DMS114 treated with DMSO at 0.1 percent for 48 hours (cell line): ENCODE measurements around the gene CCDC102B.
"Not testable (repeated sequence)": the region's sequence is repeated elsewhere in the genome, so short reads cannot be mapped to it uniquely, and the experiment has no call there.

ENCODE experiments used
- DNase-seq: peaks from one replicate; lab custom pipeline; 2025; ENCODE audit not compliant: unreplicated experiment; lab: John Stamatoyannopoulos, UW

CCDC102B gene

GRCh38 chr18:68965817-68966216 lies 167.9 kb downstream of the CCDC102B start:
- no peak for DNase-seq

- no peak for DNase-seq
Measured at GRCh38 chr18:68969027-68969426, 171.1 kb downstream of the CCDC102B start.

GRCh38 chr18:68972176-68972575 lies 174.3 kb downstream of the CCDC102B start:
- DNase-seq = no peak

- no peak for DNase-seq
Measured at GRCh38 chr18:68979737-68980136, 181.9 kb downstream of the CCDC102B start.

GRCh38 chr18:68983126-68983525 lies 185.2 kb downstream of the CCDC102B start:
- DNase-seq = no peak

GRCh38 chr18:68984342-68984741 lies 186.5 kb downstream of the CCDC102B start:
- no peak for DNase-seq

- DNase-seq = no peak
Measured at GRCh38 chr18:68985172-68985820, 187.4 kb downstream of the CCDC102B start.

GRCh38 chr18:68991286-68991685 lies 193.4 kb downstream of the CCDC102B start:
- DNase-seq = no peak

GRCh38 chr18:68992719-68993482 lies 195.0 kb downstream of the CCDC102B start:
- no peak for DNase-seq

GRCh38 chr18:68995675-68996074 lies 197.8 kb downstream of the CCDC102B start:
- DNase-seq = no peak

- no peak for DNase-seq
Measured at GRCh38 chr18:68997845-68998244, 200.0 kb downstream of the CCDC102B start.

GRCh38 chr18:69000366-69000765 lies 202.5 kb downstream of the CCDC102B start:
- DNase-seq = no peak

- no peak for DNase-seq
Measured at GRCh38 chr18:69002233-69002632, 204.4 kb downstream of the CCDC102B start.

- not testable (repeated sequence) for DNase-seq
Measured at GRCh38 chr18:69006212-69006611, 208.3 kb downstream of the CCDC102B start.

- no peak for DNase-seq
Measured at GRCh38 chr18:69008538-69008937, 210.7 kb downstream of the CCDC102B start.

- DNase-seq = no peak
Measured at GRCh38 chr18:69021211-69021805, 223.4 kb downstream of the CCDC102B start.

- DNase-seq = no peak
Measured at GRCh38 chr18:69022426-69022825, 224.5 kb downstream of the CCDC102B start.

GRCh38 chr18:69031571-69031970 lies 233.7 kb downstream of the CCDC102B start:
- DNase-seq = no peak

- DNase-seq = no peak
Measured at GRCh38 chr18:69032009-69032408, 234.1 kb downstream of the CCDC102B start.

GRCh38 chr18:69035756-69036155 lies 237.9 kb downstream of the CCDC102B start:
- no peak for DNase-seq

- DNase-seq = no peak
Measured at GRCh38 chr18:69044215-69044614, 246.3 kb downstream of the CCDC102B start.

- DNase-seq = no peak
Measured at GRCh38 chr18:69064063-69064462, 266.2 kb downstream of the CCDC102B start.
